Neural cell (in vitro differentiated cells): ENCODE results near the gene CD248. TPM values are rescaled to one million over a fixed set of nuclear protein-coding genes. Genes with fewer than 3 reads are reported as not detected.

Source experiments
- H2AFZ ChIP-seq: fragments of 200-600, 300-800 bp; sonication (generic), shearing (Covaris generic); 2 replicates; pipeline ENCODE4 v1.6.0; 2014; ENCODE audit warnings: low read depth, mild to moderate bottlenecking, antibody characterized with exemption, low read length, moderate library complexity
- H3F3A ChIP-seq: fragments of 200-600 bp; shearing (Covaris generic); 2 replicates; pipeline ENCODE4 v1.6.1; 2016; ENCODE audit warnings: mild to moderate bottlenecking, moderate library complexity, mixed read lengths, antibody characterized with exemption, low read length; ENCODE audit not compliant: insufficient read depth, poor library complexity, severe bottlenecking
- H3K27ac ChIP-seq: fragments of 200-600, 300-800 bp; sonication (generic), shearing (Covaris generic); 2 replicates; pipeline ENCODE4 v1.5.1; 2014; ENCODE audit warnings: mild to moderate bottlenecking, low read length, moderate library complexity
- H3K27me3 ChIP-seq: fragments of 300-800, 200-600 bp; sonication (generic), shearing (Covaris generic); 2 replicates; pipeline ENCODE4 v1.6.0; 2014; ENCODE audit warnings: mild to moderate bottlenecking, low read depth, low read length, moderate library complexity; ENCODE audit not compliant: insufficient read depth
- H3K36me3 ChIP-seq: fragments of 300-800, 200-600 bp; sonication (generic), shearing (Covaris generic); 2 replicates; pipeline ENCODE4 v1.5.1; 2014; ENCODE audit warnings: mild to moderate bottlenecking, antibody characterized with exemption, low read length, moderate library complexity; ENCODE audit not compliant: insufficient read depth
- H3K4me2 ChIP-seq: fragments of 300-800, 200-600 bp; sonication (generic), shearing (Covaris generic); 2 replicates; pipeline ENCODE4 v1.6.0; 2014; ENCODE audit warnings: mild to moderate bottlenecking, low read length
- H3K4me3 ChIP-seq: fragments of 300-800, 200-600 bp; sonication (generic), shearing (Covaris generic); 2 replicates; pipeline ENCODE4 v1.5.1; 2014; ENCODE audit warnings: mild to moderate bottlenecking, low read length, moderate library complexity
- H3K79me2 ChIP-seq: fragments of 200-600 bp; shearing (Covaris generic); replicated peaks from 2 replicates; pipeline ENCODE4 v1.6.0; 2014; ENCODE audit warnings: mild to moderate bottlenecking, low read length, moderate library complexity; ENCODE audit not compliant: insufficient read depth
- H3K9ac ChIP-seq: fragments of 300-800, 200-600 bp; sonication (generic), shearing (Covaris generic); 2 replicates; pipeline ENCODE4 v1.6.1; 2016; ENCODE audit warnings: mild to moderate bottlenecking, low read length, mixed read lengths
- H3K9me2 ChIP-seq: fragments of 200-600 bp; shearing (Covaris generic); 2 replicates; pipeline ENCODE4 v1.6.1; 2016; ENCODE audit warnings: mild to moderate bottlenecking, low read length, mixed read lengths; ENCODE audit not compliant: insufficient read depth
- H3K9me3 ChIP-seq: fragments of 200-600, 300-800 bp; sonication (generic), shearing (Covaris generic); 2 replicates; pipeline ENCODE4 v1.6.1; 2016; ENCODE audit warnings: mild to moderate bottlenecking, mixed run types, low read length, moderate library complexity, mixed read lengths
- H4K20me1 ChIP-seq: fragments of 200-600 bp; shearing (Covaris generic); 2 replicates; pipeline ENCODE4 v1.6.1; 2016; ENCODE audit warnings: mild to moderate bottlenecking, mixed run types; ENCODE audit not compliant: insufficient read depth
- EP300 ChIP-seq: fragments of 450-650 bp; conservative IDR thresholded peaks from 2 replicates; pipeline ENCODE4 v1.6.1; 2014; ENCODE audit warnings: antibody characterized with exemption, mild to moderate bottlenecking, moderate library complexity; ENCODE audit not compliant: poor library complexity, severe bottlenecking
- EZH2 ChIP-seq: fragments of 200-600, 300-800 bp; shearing (Covaris generic), sonication (generic); IDR thresholded peaks from 2 replicates; pipeline ENCODE4 v1.6.1; 2014; ENCODE audit warnings: antibody characterized with exemption, low read length, borderline replicate concordance, mild to moderate bottlenecking; ENCODE audit not compliant: insufficient read depth, poor library complexity, severe bottlenecking
- MXI1 ChIP-seq: fragments of 450-650 bp; conservative IDR thresholded peaks from 2 replicates; pipeline ENCODE4 v1.6.1; 2014; ENCODE audit warnings: antibody characterized with exemption, mild to moderate bottlenecking; ENCODE audit not compliant: poor library complexity, severe bottlenecking
- POLR2AphosphoS5 ChIP-seq: IDR thresholded peaks from 2 replicates; pipeline ENCODE4 v1.6.1; 2012
- RAD21 ChIP-seq: fragments of 450-650 bp; conservative IDR thresholded peaks from 2 replicates; pipeline ENCODE4 v1.6.1; 2014; ENCODE audit warnings: antibody characterized with exemption, mild to moderate bottlenecking, moderate library complexity
- SMC3 ChIP-seq: fragments of 450-650 bp; conservative IDR thresholded peaks from 2 replicates; pipeline ENCODE4 v1.6.1; 2014; ENCODE audit warnings: antibody characterized with exemption, mild to moderate bottlenecking, moderate library complexity; ENCODE audit not compliant: poor library complexity
- TAF1 ChIP-seq: IDR thresholded peaks from 2 replicates; pipeline ENCODE4 v1.6.1; 2012; ENCODE audit warnings: low read depth
- polyA plus RNA-seq: library from polyadenylated mRNA; depleted of rRNA; stranded (reverse); fragments of >200 nt; gene quantifications from 2 replicates; pipeline ENCODE4 v1.2.3, GENCODE V29; 2014
- TF ChIP-seq, protein P1 (sequence below): IDR thresholded peaks from 2 replicates; pipeline ENCODE4 v1.6.1; 2012; ENCODE audit warnings: borderline replicate concordance
- TF ChIP-seq, protein P2 (sequence below): fragments of 450-650 bp; IDR thresholded peaks from 2 replicates; pipeline ENCODE4 v1.5.1; 2014; ENCODE audit warnings: antibody characterized with exemption, mild to moderate bottlenecking, moderate library complexity; ENCODE audit not compliant: poor library complexity, severe bottlenecking

The CD248 gene
- polyA plus RNA-seq, 1 donor from 2014 or later = not detected

DNA sequence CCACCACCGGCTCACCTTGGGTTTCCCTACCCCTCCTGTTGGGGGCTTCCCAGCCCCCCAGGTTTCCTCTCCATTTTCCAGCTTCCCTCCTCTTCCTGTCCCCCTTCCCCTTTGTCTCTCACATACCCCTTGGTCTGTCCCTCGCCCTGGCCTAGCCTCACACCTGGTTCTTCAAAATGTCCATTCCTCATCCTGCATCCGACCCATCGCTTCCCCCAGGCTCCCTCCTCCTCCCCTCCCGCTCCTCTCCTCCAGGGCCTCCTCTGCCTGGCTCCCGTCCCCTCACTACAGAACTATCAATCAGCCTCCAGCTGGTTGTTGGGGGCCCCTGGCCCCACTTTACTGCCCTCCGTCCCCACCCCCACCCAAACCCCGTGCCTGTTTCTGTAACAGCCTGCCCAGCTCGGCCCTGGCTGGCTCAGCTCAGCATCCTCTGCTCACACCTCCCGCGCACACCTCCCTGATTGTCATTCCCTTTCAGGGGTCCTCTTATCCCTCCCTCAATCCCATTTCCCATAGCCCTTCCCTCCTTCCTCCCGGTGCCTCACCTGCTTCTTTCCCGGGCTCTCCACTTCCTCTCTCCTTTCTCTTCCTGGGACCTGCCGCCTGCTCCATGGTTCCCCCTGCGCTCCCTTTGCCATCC is 37.6 kb downstream of the CD248 start:
- H3F3A ChIP-seq = peaks cover 4% of the 10 kb centered on the region
- peak overlapping the region; percentile 77 for H3K4me2 ChIP-seq
- H2AFZ ChIP-seq = no peak overlapping the region
- H3K9me3 ChIP-seq = no peaks in the 10 kb centered on the region
- H3K9ac ChIP-seq = peak overlapping the region; percentile 99
- peaks cover 8% of the 10 kb centered on the region for H4K20me1 ChIP-seq
- H3K4me3 ChIP-seq = peak overlapping the region; percentile 76
- no peaks in the 10 kb centered on the region for H3K27me3 ChIP-seq
- TF ChIP-seq TAF1 (no peak), MXI1 (peak; percentile 12), POLR2AphosphoS5 (peak; percentile 33)
- TF ChIP-seq, protein P1, sequence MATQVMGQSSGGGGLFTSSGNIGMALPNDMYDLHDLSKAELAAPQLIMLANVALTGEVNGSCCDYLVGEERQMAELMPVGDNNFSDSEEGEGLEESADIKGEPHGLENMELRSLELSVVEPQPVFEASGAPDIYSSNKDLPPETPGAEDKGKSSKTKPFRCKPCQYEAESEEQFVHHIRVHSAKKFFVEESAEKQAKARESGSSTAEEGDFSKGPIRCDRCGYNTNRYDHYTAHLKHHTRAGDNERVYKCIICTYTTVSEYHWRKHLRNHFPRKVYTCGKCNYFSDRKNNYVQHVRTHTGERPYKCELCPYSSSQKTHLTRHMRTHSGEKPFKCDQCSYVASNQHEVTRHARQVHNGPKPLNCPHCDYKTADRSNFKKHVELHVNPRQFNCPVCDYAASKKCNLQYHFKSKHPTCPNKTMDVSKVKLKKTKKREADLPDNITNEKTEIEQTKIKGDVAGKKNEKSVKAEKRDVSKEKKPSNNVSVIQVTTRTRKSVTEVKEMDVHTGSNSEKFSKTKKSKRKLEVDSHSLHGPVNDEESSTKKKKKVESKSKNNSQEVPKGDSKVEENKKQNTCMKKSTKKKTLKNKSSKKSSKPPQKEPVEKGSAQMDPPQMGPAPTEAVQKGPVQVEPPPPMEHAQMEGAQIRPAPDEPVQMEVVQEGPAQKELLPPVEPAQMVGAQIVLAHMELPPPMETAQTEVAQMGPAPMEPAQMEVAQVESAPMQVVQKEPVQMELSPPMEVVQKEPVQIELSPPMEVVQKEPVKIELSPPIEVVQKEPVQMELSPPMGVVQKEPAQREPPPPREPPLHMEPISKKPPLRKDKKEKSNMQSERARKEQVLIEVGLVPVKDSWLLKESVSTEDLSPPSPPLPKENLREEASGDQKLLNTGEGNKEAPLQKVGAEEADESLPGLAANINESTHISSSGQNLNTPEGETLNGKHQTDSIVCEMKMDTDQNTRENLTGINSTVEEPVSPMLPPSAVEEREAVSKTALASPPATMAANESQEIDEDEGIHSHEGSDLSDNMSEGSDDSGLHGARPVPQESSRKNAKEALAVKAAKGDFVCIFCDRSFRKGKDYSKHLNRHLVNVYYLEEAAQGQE = peak; percentile 29
- peaks cover 58% of the 10 kb centered on the region for H3K79me2 ChIP-seq
- H3K36me3 ChIP-seq = no peaks in the 10 kb centered on the region
- no peaks in the 10 kb centered on the region for H3K9me2 ChIP-seq
- peak overlapping the region; percentile 98 for H3K27ac ChIP-seq

DNA sequence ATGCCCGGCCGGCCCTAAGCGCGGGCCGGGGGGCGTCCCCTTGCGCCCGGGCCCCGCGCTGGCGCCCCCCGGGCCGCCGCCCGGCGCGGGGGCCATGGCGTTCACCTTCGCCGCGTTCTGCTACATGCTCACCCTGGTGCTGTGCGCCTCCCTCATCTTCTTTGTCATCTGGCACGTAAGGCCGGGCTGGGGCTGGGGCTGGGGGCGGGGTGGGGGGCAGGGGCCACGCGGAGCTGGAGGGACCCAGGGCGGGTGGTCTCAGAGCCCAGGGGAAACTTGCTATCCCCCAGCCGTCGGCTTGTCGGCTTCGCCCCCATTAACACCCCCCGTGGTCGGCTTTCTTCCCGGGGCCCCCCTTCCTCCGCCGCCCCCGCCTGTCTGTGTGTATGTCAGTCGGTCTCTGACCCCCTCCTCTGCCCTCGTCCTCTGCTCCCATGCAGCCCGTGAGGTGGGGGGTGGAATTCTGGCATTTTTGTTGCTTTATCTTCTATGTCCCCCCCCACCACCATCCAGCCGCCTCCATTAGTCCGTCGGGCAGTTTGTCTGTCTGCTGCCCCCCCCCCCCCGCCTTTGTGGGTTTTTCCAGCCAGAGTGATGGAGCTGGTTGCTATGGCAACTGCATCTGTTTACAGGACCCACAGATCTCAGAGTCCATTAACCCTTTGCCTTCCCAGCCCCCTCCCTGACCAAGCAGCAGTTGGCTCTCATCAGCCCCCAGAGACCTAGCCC is 38.3 kb downstream of the CD248 start:
- no peaks in the 10 kb centered on the region for H3K9me2 ChIP-seq
- TF ChIP-seq TAF1 = no peak
- peak; percentile 4 for TF ChIP-seq MXI1
- H3K4me3 ChIP-seq = peak overlapping the region; percentile 76
- H3F3A ChIP-seq = peaks cover 4% of the 10 kb centered on the region
- no peaks in the 10 kb centered on the region for H3K36me3 ChIP-seq
- peaks cover 54% of the 10 kb centered on the region for H3K79me2 ChIP-seq
- H2AFZ ChIP-seq = no peak overlapping the region
- no peaks in the 10 kb centered on the region for H3K9me3 ChIP-seq
- peaks cover 8% of the 10 kb centered on the region for H4K20me1 ChIP-seq
- H3K4me2 ChIP-seq = peak overlapping the region; percentile 77
- H3K9ac ChIP-seq = peak overlapping the region; percentile 99
- H3K27me3 ChIP-seq = no peaks in the 10 kb centered on the region
- H3K27ac ChIP-seq = peak overlapping the region; percentile 98

DNA sequence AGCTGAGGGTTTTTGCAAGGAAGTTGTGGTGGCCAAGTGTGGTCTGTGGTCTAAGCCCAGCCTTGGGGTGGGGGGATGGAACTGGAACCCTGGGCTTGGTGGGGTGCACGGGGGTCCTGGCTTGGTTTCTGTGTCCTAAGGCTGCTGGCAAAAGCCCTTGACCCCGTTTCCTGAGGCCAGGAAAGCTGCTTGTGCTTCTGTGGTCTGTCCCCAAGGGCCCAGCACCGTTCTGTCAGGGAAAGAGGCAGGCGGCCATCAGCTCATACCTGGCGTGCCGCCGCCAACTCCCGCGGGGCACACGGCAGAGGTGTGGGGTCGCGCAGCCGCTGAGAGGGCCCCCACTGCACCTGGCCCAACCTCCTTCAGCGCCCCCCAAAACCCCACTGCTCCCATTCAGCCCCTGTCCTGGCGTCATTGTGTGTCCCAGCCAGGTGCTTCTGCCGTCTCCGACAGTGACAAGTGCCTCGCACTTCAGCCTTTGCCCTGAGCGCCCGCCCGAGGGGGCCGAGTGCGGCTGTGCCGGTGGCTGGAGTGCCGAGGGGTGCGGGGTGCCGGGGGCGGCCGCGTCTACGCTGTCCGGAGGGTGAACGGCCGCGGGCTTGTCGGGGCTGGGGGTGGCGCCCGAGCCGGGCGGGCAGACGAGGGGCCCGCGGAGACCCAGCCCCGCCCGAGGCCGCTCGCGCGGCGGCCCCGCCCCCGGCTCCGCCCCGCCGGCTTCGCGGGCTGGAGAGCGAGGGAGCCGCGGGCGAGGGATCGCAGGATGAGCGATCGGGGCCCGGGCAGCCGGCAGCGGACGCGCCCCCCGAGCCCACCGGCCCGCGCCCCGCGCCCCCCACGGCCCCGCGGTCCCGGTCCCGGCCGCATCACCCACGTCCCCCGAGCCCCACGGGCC is 39.1 kb downstream of the CD248 start, which contains the start of gene CNIH2:
Gene CNIH2 (plus strand): TSS at position 705 of the 892 bp plus-strand sequence. CDS start 282 bp downstream, outside the sequence.
- TF ChIP-seq, protein P1 = peak; percentile 25
- TF ChIP-seq, protein P2, sequence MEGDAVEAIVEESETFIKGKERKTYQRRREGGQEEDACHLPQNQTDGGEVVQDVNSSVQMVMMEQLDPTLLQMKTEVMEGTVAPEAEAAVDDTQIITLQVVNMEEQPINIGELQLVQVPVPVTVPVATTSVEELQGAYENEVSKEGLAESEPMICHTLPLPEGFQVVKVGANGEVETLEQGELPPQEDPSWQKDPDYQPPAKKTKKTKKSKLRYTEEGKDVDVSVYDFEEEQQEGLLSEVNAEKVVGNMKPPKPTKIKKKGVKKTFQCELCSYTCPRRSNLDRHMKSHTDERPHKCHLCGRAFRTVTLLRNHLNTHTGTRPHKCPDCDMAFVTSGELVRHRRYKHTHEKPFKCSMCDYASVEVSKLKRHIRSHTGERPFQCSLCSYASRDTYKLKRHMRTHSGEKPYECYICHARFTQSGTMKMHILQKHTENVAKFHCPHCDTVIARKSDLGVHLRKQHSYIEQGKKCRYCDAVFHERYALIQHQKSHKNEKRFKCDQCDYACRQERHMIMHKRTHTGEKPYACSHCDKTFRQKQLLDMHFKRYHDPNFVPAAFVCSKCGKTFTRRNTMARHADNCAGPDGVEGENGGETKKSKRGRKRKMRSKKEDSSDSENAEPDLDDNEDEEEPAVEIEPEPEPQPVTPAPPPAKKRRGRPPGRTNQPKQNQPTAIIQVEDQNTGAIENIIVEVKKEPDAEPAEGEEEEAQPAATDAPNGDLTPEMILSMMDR = peak; percentile 16
- peak; percentile 27 for TF ChIP-seq SMC3
- TF ChIP-seq EZH2 = no peak
- TF ChIP-seq RAD21 = no peak
- TF ChIP-seq EP300 = peak; percentile 38
- no peak for TF ChIP-seq MXI1
- TF ChIP-seq POLR2AphosphoS5 = peak; percentile 70
- H3K27ac ChIP-seq = peak within 1 kb of the TSS; percentile 98
- peak within 1 kb of the TSS; percentile 86 for H3K4me3 ChIP-seq
- H3K4me2 ChIP-seq = peak within 1 kb of the TSS; percentile 91
- peaks cover 2% of the 10 kb centered on the region for H4K20me1 ChIP-seq
- no peaks in the 10 kb centered on the region for H3K9me3 ChIP-seq
- peaks cover 46% of the 10 kb centered on the region for H3K79me2 ChIP-seq
- H3K36me3 ChIP-seq = no peaks in the 10 kb centered on the region
- no peak within 1 kb of the TSS for H2AFZ ChIP-seq
- H3K9me2 ChIP-seq = no peaks in the 10 kb centered on the region
- H3K9ac ChIP-seq = peak within 1 kb of the TSS; percentile 99
- H3K27me3 ChIP-seq = no peaks in the 10 kb centered on the region
- peaks cover 4% of the 10 kb centered on the region for H3F3A ChIP-seq
